CD4-positive, alpha-beta T cell (primary cell): ENCODE data around the gene CDC37L1. TPM values are rescaled to one million over a fixed set of nuclear protein-coding genes. Genes with fewer than 3 reads are reported as not detected.

Experiments used
- ATAC-seq: fragments of 200-7000 bp; cut with Tn5 transposase; one replicate; pipeline ENCODE4 v1.10.0; 2022; ENCODE audit warnings: mild to moderate bottlenecking; ENCODE audit not compliant: poor library complexity
- CTCF ChIA-PET: fragments of 350-600 bp; sonication (Branson Sonifier 250); formaldehyde crosslinking; loops from one replicate; lab custom pipeline; 2021; ENCODE audit warnings: antibody characterized with exemption, inconsistent platforms; lab: Charles Lee
- POLR2A ChIA-PET: fragments of 350-600 bp; sonication (Branson Sonifier 250); formaldehyde crosslinking; loops from one replicate; lab custom pipeline; 2021; ENCODE audit warnings: antibody characterized with exemption, inconsistent platforms; lab: Charles Lee
- DNase-seq, 14 experiments: peaks; one replicate each; pipeline ENCODE4 v3.0.0-alpha.2; 2013 to 2020; ENCODE audit warnings: mixed read lengths in 2 of 14
- H3K27ac ChIP-seq, 2 donors: one replicate each; pipeline versions ENCODE4 v1.5.1 to v1.7.0; 2013; ENCODE audit warnings: low read length in 2 of 2, low read depth in 1 of 2, mild to moderate bottlenecking in 1 of 2
- H3K27me3 ChIP-seq, 2 experiments: 1 replicate in 1 of 2; 2 replicates in 1 of 2; pipeline versions ENCODE4 v1.6.1 to v1.7.0; 2013; ENCODE audit warnings: low read length in 2 of 2, control low read depth in 1 of 2, mild to moderate bottlenecking in 1 of 2, moderate library complexity in 1 of 2; ENCODE audit not compliant: insufficient read depth in 2 of 2, control insufficient read depth in 1 of 2
- H3K36me3 ChIP-seq: one replicate; pipeline ENCODE4 v1.6.1; 2013; ENCODE audit warnings: low read length, control low read depth; ENCODE audit not compliant: insufficient read depth
- H3K4me1 ChIP-seq: one replicate; pipeline ENCODE4 v1.6.1; 2013; ENCODE audit warnings: low read length, control low read depth; ENCODE audit not compliant: insufficient read depth
- H3K4me3 ChIP-seq: one replicate; pipeline ENCODE4 v1.5.1; 2013; ENCODE audit warnings: mild to moderate bottlenecking, low read length, moderate library complexity
- H3K9me3 ChIP-seq, 2 experiments: 1 replicate in 1 of 2; 2 replicates in 1 of 2; pipeline versions ENCODE4 v1.6.1 to v1.7.0; 2013; ENCODE audit warnings: low read length in 2 of 2, mild to moderate bottlenecking in 2 of 2, control low read depth in 1 of 2, moderate library complexity in 1 of 2; ENCODE audit not compliant: control insufficient read depth in 1 of 2, insufficient read depth in 1 of 2
- H3K27ac Mint-ChIP-seq: one replicate; pipeline ENCODE4 v1.8.0; 2020; ENCODE audit warnings: mixed read lengths
- H3K27me3 Mint-ChIP-seq: one replicate; pipeline ENCODE4 v1.8.0; 2021; ENCODE audit warnings: mixed read lengths
- H3K36me3 Mint-ChIP-seq: one replicate; pipeline ENCODE4 v1.8.0; 2021; ENCODE audit warnings: low read depth, mixed read lengths
- H3K4me1 Mint-ChIP-seq: one replicate; pipeline ENCODE4 v1.8.0; 2021; ENCODE audit warnings: low read depth, mixed read lengths
- H3K4me3 Mint-ChIP-seq: one replicate; pipeline ENCODE4 v1.8.0; 2020; ENCODE audit warnings: mild to moderate bottlenecking, mixed read lengths
- H3K9me3 Mint-ChIP-seq: one replicate; pipeline ENCODE4 v1.8.0; 2020; ENCODE audit warnings: mixed read lengths
- intact Hi-C, 2 experiments: fragments of 100-400 bp; cut with DNase I in 1 of 2; cut with micrococcal nuclease in 1 of 2; formaldehyde crosslinking; loops; one replicate each; pipeline versions ENCODE4 v1.15.1 to v1.9.0; 2023 to 2025; cut with DNase I, micrococcal nuclease
- total RNA-seq, 174 experiments: library from RNA in 2 of 174; stranded (reverse) in 2 of 174; gene quantifications; one replicate each; pipeline ENCODE4 v1.2.3 and lab custom pipeline; 2021 to 2026
- TF ChIP-seq, protein P1 (sequence below): fragments of 200-600 bp; IDR thresholded peaks from one replicate; pipeline ENCODE4 v1.8.0; 2022; ENCODE audit warnings: antibody characterized with exemption, mild to moderate bottlenecking

CDC37L1 gene
- total RNA-seq, 2 experiments from 2014 or later, result 49.1 to 53.4 TPM

DNA sequence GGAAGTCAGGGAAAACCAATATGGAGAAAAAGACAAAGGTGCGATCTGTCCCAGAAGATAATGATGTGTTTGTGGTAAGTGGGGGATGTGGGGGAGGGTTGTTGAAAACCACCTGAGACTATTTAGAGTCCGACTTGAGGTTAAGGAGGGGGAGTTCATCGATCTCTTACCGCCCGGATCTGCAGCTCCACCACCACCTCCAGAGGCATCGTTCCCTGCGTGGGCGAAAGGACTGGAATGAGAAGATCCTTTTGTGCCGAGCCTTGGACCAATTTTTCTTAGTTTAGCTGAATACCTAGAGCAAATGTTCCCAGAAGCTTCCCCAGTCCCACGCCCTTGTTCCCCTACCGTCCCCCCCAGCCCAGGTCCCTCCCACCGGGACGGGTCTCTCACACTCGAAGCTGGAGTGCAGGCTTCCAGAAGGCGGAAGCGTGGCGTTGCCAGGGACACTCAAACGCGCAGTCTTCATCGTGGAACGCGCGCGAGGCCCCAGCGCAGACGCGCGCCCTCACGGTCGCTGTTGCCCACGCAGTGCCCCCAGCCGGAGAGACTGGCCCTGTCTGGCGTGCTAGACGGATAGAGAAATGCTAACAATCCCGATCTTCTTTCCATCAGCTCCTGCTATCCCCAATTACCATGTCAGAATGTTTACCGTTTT, 13.2 kb upstream of the CDC37L1 start, which contains the start of gene SPATA6L:
TSS of gene SPATA6L (minus strand) at position 439 of the 658 bp plus-strand sequence. CDS start at position 209, 230 bp downstream.
- ChIA-PET POLR2A (interaction anchor here (0.7 to 5.5 kb wide), 15 partner anchors 12 to 1140 kb away, joined by 3 to 95 read pairs (median 5); partner anchors contain the start of genes AK3, CD274, CDC37L1 and JAK2), CTCF (interaction anchor here (0.9 to 3.9 kb wide), 8 partner anchors 10 to 84 kb away, joined by 3 to 22 read pairs (median 3); partner anchors contain the start of genes AK3 and CDC37L1)
- H3K4me3 Mint-ChIP-seq, result peak within 1 kb of the TSS; percentile 97
- no peaks in the 10 kb centered on the region for H3K27me3 Mint-ChIP-seq
- ATAC-seq, result peak; percentile 26
- no peaks in the 10 kb centered on the region for H3K9me3 ChIP-seq
- peak within 1 kb of the TSS; percentile 53 for H3K4me3 ChIP-seq
- DNase-seq, result peak in 12 of 14 experiments; percentile 17 to 74 (median 40)
- no peaks in the 10 kb centered on the region for H3K27me3 ChIP-seq
- peak within 1 kb of the TSS; percentile 88 for H3K27ac Mint-ChIP-seq
- peaks cover 82% of the 10 kb centered on the region for H3K4me1 Mint-ChIP-seq
- peaks cover 60% of the 10 kb centered on the region for H3K4me1 ChIP-seq
- H3K27ac ChIP-seq, result peak within 1 kb of the TSS; percentile 3 to 38
- H3K36me3 Mint-ChIP-seq, result peaks cover 5% of the 10 kb centered on the region
- H3K36me3 ChIP-seq, result no peaks in the 10 kb centered on the region
- no peaks in the 10 kb centered on the region for H3K9me3 Mint-ChIP-seq
- intact Hi-C loops, result loop anchor here in 1 of 2 experiments (10.0 kb wide), 1 partner anchor 1141 kb away; the partner anchor contains the start of gene RFX3
- TF ChIP-seq, protein P1, sequence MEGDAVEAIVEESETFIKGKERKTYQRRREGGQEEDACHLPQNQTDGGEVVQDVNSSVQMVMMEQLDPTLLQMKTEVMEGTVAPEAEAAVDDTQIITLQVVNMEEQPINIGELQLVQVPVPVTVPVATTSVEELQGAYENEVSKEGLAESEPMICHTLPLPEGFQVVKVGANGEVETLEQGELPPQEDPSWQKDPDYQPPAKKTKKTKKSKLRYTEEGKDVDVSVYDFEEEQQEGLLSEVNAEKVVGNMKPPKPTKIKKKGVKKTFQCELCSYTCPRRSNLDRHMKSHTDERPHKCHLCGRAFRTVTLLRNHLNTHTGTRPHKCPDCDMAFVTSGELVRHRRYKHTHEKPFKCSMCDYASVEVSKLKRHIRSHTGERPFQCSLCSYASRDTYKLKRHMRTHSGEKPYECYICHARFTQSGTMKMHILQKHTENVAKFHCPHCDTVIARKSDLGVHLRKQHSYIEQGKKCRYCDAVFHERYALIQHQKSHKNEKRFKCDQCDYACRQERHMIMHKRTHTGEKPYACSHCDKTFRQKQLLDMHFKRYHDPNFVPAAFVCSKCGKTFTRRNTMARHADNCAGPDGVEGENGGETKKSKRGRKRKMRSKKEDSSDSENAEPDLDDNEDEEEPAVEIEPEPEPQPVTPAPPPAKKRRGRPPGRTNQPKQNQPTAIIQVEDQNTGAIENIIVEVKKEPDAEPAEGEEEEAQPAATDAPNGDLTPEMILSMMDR, result no peak

DNA sequence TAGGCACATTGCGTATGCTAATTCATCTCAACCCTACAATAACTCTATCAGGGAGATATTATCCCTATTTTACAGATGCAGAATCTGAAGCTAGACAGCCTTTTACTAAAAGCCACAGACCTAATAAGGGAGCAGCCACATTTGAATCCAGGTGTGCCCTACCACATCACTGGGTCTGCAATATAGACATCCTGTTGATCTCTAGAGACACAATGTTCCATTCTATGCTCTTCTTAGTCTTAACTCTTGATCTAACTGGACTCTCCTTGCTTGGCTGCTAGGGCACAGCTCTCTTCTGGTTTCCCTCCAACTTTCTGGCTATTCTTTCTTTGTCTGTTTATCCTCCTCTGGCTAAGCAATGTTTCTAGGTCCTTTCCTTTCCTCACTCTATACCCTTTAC, 11.7 kb upstream of the CDC37L1 start:
- peaks cover 5% of the 10 kb centered on the region for H3K36me3 Mint-ChIP-seq
- peaks cover 70% of the 10 kb centered on the region for H3K4me1 Mint-ChIP-seq
- H3K4me1 ChIP-seq, result peaks cover 50% of the 10 kb centered on the region
- H3K9me3 ChIP-seq, result no peaks in the 10 kb centered on the region
- no peaks in the 10 kb centered on the region for H3K36me3 ChIP-seq
- no peaks in the 10 kb centered on the region for H3K9me3 Mint-ChIP-seq
- peak in 7 of 14 experiments; percentile 13 to 80 (median 38) for DNase-seq
- intact Hi-C loops, result loop anchor here in 1 of 2 experiments (1.0 to 10.0 kb wide), 2 partner anchors 12 to 1143 kb away; partner anchors contain the start of genes CDC37L1 and RFX3
- no peaks in the 10 kb centered on the region for H3K27me3 ChIP-seq
- peak overlapping the region; percentile 97 for H3K4me3 Mint-ChIP-seq
- H3K27ac ChIP-seq, result no peak overlapping the region
- no peaks in the 10 kb centered on the region for H3K27me3 Mint-ChIP-seq
- CTCF ChIA-PET, result interaction anchor here (0.7 kb wide), 1 partner anchor 12 kb away, joined by 3 read pairs; the partner anchor contains the start of gene CDC37L1
- peak; percentile 76 for ATAC-seq
- no peak overlapping the region for H3K4me3 ChIP-seq
- TF ChIP-seq, protein P1, result no peak
- POLR2A ChIA-PET, result interaction anchor here (0.6 to 2.3 kb wide), 9 partner anchors 10 to 1141 kb away, joined by 3 to 50 read pairs (median 4); partner anchors contain the start of genes AK3 and CDC37L1
- peak overlapping the region; percentile 88 for H3K27ac Mint-ChIP-seq

DNA sequence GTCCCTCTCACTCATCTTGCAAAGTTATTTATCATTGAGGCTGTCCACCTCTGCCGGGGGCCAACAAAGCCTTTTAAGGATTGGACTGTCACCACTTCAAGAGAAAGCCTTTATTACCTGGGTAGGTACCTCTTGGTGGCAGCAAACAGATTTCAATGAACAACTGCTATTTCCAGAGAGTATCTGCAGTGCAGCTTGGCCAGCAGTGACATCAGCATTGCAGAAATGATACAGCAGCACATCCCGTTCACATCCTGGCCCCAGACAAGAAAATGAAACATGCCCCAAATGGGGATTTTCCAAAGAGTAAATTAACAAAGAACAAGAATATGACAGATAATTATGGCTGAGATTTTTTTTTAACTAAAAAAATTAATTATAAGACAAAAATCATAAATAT, 10.8 kb upstream of the CDC37L1 start:
- Mint-ChIP-seq H3K4me1 (peaks cover 62% of the 10 kb centered on the region), H3K4me3 (no peak overlapping the region), H3K9me3 (no peaks in the 10 kb centered on the region), H3K36me3 (no peaks in the 10 kb centered on the region), H3K27me3 (no peaks in the 10 kb centered on the region), H3K27ac (peak overlapping the region; percentile 88)
- ChIA-PET POLR2A (interaction anchor here (1.7 to 2.3 kb wide), 3 partner anchors 9 to 72 kb away, joined by 8 to 50 read pairs (median 13); partner anchors contain the start of genes AK3 and CDC37L1), CTCF (no interaction called here)
- TF ChIP-seq, protein P1, result no peak
- no peak overlapping the region for H3K27ac ChIP-seq
- no peaks in the 10 kb centered on the region for H3K27me3 ChIP-seq
- H3K36me3 ChIP-seq, result no peaks in the 10 kb centered on the region
- H3K4me3 ChIP-seq, result no peak overlapping the region
- peaks cover 43% of the 10 kb centered on the region for H3K4me1 ChIP-seq
- H3K9me3 ChIP-seq, result no peaks in the 10 kb centered on the region
- intact Hi-C loops, result loop anchor here in 1 of 2 experiments (10.0 kb wide), 1 partner anchor 1144 kb away; the partner anchor contains the start of gene RFX3
- ATAC-seq, result no peak
- no peak for DNase-seq
